GM10266 (cell line): ENCODE results near the gene OR2A2.

Source experiments
- DNase-seq: peaks from one replicate; pipeline ENCODE4 v3.0.0; 2012; ENCODE audit errors: extremely low spot score
- CTCF ChIP-seq: IDR thresholded peaks from 2 replicates; pipeline ENCODE4 v1.5.1; 2012; ENCODE audit warnings: mild to moderate bottlenecking, low read depth; ENCODE audit not compliant: control insufficient read depth, insufficient read depth; ENCODE audit errors: missing control alignments

OR2A2 gene

GRCh38 chr7:144134116-144134515 lies 24.7 kb downstream of the OR2A2 start:
- DNase-seq: no peak
- TF ChIP-seq CTCF: no peak

GRCh38 chr7:144137501-144137900 lies 28.1 kb downstream of the OR2A2 start:
- TF ChIP-seq CTCF: no peak
- DNase-seq: no peak

GRCh38 chr7:144142187-144142586 lies 32.8 kb downstream of the OR2A2 start:
- DNase-seq: no peak
- TF ChIP-seq CTCF: no peak

GRCh38 chr7:144144426-144144825 lies 35.0 kb downstream of the OR2A2 start:
- DNase-seq: no peak
- no peak for TF ChIP-seq CTCF

- TF ChIP-seq CTCF: no peak
Observed at GRCh38 chr7:144148224-144148827, 38.9 kb downstream of the OR2A2 start.

GRCh38 chr7:144158861-144159260 lies 49.5 kb downstream of the OR2A2 start:
- DNase-seq: no peak
- no peak for TF ChIP-seq CTCF

More at GRCh38 chr7:144148224-144148827, 38.9 kb downstream of the OR2A2 start:
- DNase-seq: no peak
